Measurements from ENCODE around the gene KRT26.

GRCh38 chr17:40730970-40731369, 41.0 kb downstream of the KRT26 start:
- TF ChIP-seq HDGF (IDR thresholded peaks at IDR 0.05) (no peak), EP300 (IDR thresholded peaks at IDR 0.05; ENCODE audit: borderline replicate concordance in 1 of 2, control insufficient read depth in 1 of 2, low read depth in 2 of 2, low read length in 2 of 2) (no peak), TCF7 (IDR thresholded peaks at IDR 0.05; ENCODE audit: borderline replicate concordance) (no peak), CTCF (IDR thresholded peaks at IDR 0.05 in 2 of 3, conservative IDR thresholded peaks at IDR 0.05 in 1 of 3; ENCODE audit: control insufficient read depth in 2 of 3, extremely low read depth in 1 of 3, insufficient read depth in 1 of 3, low read depth in 3 of 3, low read length in 3 of 3) (no peak)

All from GM12878 (cell line).